Thymus (tissue), 14 donors: ENCODE results near the gene SPIN3. TPM values are rescaled to one million over a fixed set of nuclear protein-coding genes. Genes with fewer than 3 reads are reported as not detected.
A peak's percentile ranks its signal among the peaks of the same experiment; 100 is the strongest.
"Not testable (repeated sequence)": the region's sequence is repeated elsewhere in the genome, so short reads cannot be mapped to it uniquely, and the experiment has no call there.

Source experiments
- DNase-seq, 9 donors: peaks; one replicate each; pipeline ENCODE4 v3.0.0-alpha.2; 2013; ENCODE audit warnings: low spot score in 9 of 9, low read depth in 6 of 9, missing footprints in 1 of 9
- H3K27ac ChIP-seq, 2 donors: one replicate each; pipeline ENCODE4 v1.5.1; 2013; ENCODE audit warnings: control low read depth in 1 of 2, low read depth in 1 of 2, low read length in 1 of 2, mild to moderate bottlenecking in 1 of 2, moderate library complexity in 1 of 2
- H3K27me3 ChIP-seq, 2 donors: one replicate each; pipeline ENCODE4 v1.5.1; 2013; ENCODE audit warnings: low read length in 1 of 2; ENCODE audit not compliant: control insufficient read depth in 2 of 2, insufficient read depth in 1 of 2
- H3K36me3 ChIP-seq, 2 donors: one replicate each; pipeline ENCODE4 v1.5.1; 2013; ENCODE audit warnings: low read length in 1 of 2, mild to moderate bottlenecking in 1 of 2, moderate library complexity in 1 of 2; ENCODE audit not compliant: control insufficient read depth in 2 of 2, insufficient read depth in 2 of 2
- H3K4me1 ChIP-seq, 2 donors: one replicate each; pipeline ENCODE4 v1.5.1; 2013; ENCODE audit warnings: low read length in 2 of 2; ENCODE audit not compliant: control insufficient read depth in 2 of 2, insufficient read depth in 2 of 2
- H3K4me3 ChIP-seq, 2 donors: one replicate each; pipeline ENCODE4 v1.5.1; 2013; ENCODE audit warnings: low read length in 2 of 2, control low read depth in 1 of 2, mild to moderate bottlenecking in 1 of 2
- H3K9me3 ChIP-seq, 2 donors: one replicate each; pipeline ENCODE4 v1.5.1; 2013; ENCODE audit warnings: low read length in 1 of 2, mild to moderate bottlenecking in 1 of 2; ENCODE audit not compliant: control insufficient read depth in 2 of 2, insufficient read depth in 1 of 2
- WGBS: extraction: QIAGEN DNeasy Blood & Tissue Kit; methylation state at CpG from one replicate; pipeline ENCODE4 v1.1.7; 2013; 5-methylcytosine and 5-hydroxymethylcytosine counted together
- long read RNA-seq, 10 donors: transcript quantifications; one replicate each; lab custom pipeline, GENCODE V29; 2026
- polyA plus RNA-seq: library from polyadenylated mRNA; stranded (reverse); fragments of 200-250 nt; gene quantifications from one replicate; pipeline ENCODE4 v1.2.3, GENCODE V29; 2013
- total RNA-seq: library from RNA; stranded (reverse); fragments of 120-200 nt; gene quantifications from one replicate; pipeline ENCODE4 v1.2.4, GENCODE V29; 2013
- donor health status: healthy.

SPIN3 gene
- total RNA-seq: 4.2 TPM
- polyA plus RNA-seq: 7.4 TPM
- long read RNA-seq, donor 1: 0 reads
- long read RNA-seq, donor 2, full-length matches to known transcripts: 4 of 4 reads
- long read RNA-seq, donor 2, partial matches to known transcripts: 0 of 4 reads
- long read RNA-seq, donor 2, other reads (novel, unspliced or antisense): 0 of 4 reads
- long read RNA-seq, donor 3, full-length matches to known transcripts: 4 of 31 reads
- long read RNA-seq, donor 3, partial matches to known transcripts: 27 of 31 reads
- long read RNA-seq, donor 3, other reads (novel, unspliced or antisense): 0 of 31 reads
- long read RNA-seq, donor 4, partial matches to known transcripts: 0 of 1 reads
- long read RNA-seq, donor 4, other reads (novel, unspliced or antisense): 0 of 1 reads
- long read RNA-seq, donor 5, full-length matches to known transcripts: 6 of 6 reads
- long read RNA-seq, donor 5, partial matches to known transcripts: 0 of 6 reads
- long read RNA-seq, donor 5, other reads (novel, unspliced or antisense): 0 of 6 reads
- long read RNA-seq, donor 6, full-length matches to known transcripts: 5 of 5 reads
- long read RNA-seq, donor 6, partial matches to known transcripts: 0 of 5 reads
- long read RNA-seq, donor 6, other reads (novel, unspliced or antisense): 0 of 5 reads
- long read RNA-seq, donor 7, full-length matches to known transcripts: 2 of 2 reads
- long read RNA-seq, donor 7, partial matches to known transcripts: 0 of 2 reads
- long read RNA-seq, donor 7, other reads (novel, unspliced or antisense): 0 of 2 reads
- long read RNA-seq, donor 8, full-length matches to known transcripts: 1 of 1 reads
- long read RNA-seq, donor 8, partial matches to known transcripts: 0 of 1 reads
- long read RNA-seq, donor 8, other reads (novel, unspliced or antisense): 0 of 1 reads
- long read RNA-seq, donor 9, full-length matches to known transcripts: 2 of 2 reads
- long read RNA-seq, donor 9, partial matches to known transcripts: 0 of 2 reads
- long read RNA-seq, donor 9, other reads (novel, unspliced or antisense): 0 of 2 reads
- long read RNA-seq, donor 10, full-length matches to known transcripts: 2 of 2 reads
- long read RNA-seq, donor 10, partial matches to known transcripts: 0 of 2 reads
- long read RNA-seq, donor 10, other reads (novel, unspliced or antisense): 0 of 2 reads

DNA sequence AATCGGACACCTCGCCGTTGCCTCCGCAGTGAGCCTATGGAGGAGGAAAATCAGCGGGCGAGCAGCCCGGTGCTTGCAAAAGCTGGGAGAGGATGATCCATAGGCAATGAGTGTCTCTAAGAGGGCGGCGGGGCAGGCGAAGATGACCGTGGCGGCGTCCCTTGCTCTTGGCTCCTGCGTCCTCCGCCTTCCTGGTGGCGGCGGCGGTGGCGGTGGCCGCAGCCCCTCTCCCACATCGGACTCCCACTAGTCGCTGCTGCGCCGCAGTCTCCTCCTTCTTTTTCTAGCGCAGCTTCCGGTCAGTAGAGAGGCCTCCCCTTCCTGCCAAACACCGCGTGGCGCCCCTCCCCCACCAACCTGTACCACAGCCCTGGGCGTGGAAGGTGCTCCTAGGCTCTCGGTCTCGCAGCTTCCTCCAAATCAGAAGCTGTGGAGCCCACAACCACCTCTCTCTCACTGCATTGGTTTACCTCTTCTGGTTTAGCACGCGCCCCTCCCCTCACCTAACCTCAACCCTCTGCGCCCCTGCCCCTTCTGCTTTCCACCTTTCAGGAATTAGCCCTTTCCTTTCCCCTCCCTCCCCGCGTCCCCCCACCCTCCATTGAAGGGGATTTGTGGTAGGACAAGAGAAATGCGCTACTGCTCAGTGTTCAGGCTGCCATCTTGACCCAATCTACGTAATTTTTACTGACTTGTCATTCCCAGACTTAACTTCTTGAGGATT is at the start of gene SPIN3:
Gene SPIN3, minus strand, starts transcription at position 271 of the 724 bp plus-strand sequence. CDS start 594 bp downstream, outside the sequence.
- DNase-seq: peak in 5 of 9 donors; percentile 5 to 45 (median 24)
- Histone ChIP-seq H3K27ac (peak within 1 kb of the TSS in 1 of 2 donors; percentile 52), H3K4me1 (no peaks in the 10 kb centered on the region), H3K9me3 (no peaks in the 10 kb centered on the region), H3K36me3 (no peaks in the 10 kb centered on the region), H3K4me3 (peak within 1 kb of the TSS; percentile 21 to 48), H3K27me3 (peaks cover 0 to 12% of the 10 kb centered on the region in 2 donors)
- 3% methylated on average over 39 of the region's 39 CpGs for WGBS

DNA sequence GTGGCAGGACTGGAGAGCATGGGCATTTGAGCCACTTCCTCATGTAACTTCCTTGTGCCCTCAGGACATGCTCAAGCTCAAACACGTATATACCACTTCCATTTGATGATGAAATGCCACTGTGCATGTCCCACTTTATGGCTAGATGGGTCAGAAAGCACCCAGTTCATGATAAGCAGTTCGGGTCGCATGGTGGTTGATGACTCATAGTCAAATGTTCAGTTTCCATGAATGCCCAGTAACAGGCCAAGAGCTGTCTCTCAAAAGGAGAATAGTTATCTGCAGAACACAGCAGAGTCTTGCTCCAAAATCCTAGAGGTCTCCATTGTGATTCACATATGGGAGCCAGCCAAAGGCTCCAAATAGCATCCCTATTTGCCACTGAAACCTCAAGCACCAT is 48.9 kb upstream of the SPIN3 start:
- no peaks in the 10 kb centered on the region for H3K4me1 ChIP-seq
- WGBS: 87% methylated on average over 3 of the region's 3 CpGs

DNA sequence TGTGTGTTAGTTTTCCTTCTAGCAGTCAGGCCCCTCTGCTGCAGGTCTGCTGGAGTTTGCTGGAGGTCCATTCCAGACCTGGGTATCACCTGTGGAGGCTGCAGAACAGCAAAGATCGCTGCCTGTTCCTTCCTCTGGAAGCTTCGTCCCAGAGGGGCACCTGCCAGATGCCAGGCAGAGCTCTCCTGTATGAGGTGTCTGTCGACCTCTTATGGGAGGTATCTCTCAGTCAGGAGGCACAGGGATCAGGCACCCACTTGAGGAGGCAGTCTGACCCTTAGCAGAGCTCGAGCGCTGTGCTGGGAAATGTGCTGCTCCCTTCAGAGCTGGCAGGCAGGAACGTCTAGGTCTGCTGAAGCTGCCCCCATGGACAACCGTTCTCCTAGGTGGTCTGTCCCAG is 41.9 kb upstream of the SPIN3 start:
- 94% methylated on average over 7 of the region's 7 CpGs for WGBS
- not testable (repeated sequence) for H3K4me3 ChIP-seq, H3K4me1 ChIP-seq, DNase-seq, H3K27ac ChIP-seq, H3K27me3 ChIP-seq, H3K9me3 ChIP-seq, H3K36me3 ChIP-seq

More for the DNA sequence above, 48.9 kb upstream of the SPIN3 start:
- Histone ChIP-seq H3K27ac (no peak overlapping the region), H3K27me3 (no peaks in the 10 kb centered on the region), H3K4me3 (no peak overlapping the region), H3K36me3 (no peaks in the 10 kb centered on the region), H3K9me3 (no peaks in the 10 kb centered on the region)
- no peak for DNase-seq

DNA sequence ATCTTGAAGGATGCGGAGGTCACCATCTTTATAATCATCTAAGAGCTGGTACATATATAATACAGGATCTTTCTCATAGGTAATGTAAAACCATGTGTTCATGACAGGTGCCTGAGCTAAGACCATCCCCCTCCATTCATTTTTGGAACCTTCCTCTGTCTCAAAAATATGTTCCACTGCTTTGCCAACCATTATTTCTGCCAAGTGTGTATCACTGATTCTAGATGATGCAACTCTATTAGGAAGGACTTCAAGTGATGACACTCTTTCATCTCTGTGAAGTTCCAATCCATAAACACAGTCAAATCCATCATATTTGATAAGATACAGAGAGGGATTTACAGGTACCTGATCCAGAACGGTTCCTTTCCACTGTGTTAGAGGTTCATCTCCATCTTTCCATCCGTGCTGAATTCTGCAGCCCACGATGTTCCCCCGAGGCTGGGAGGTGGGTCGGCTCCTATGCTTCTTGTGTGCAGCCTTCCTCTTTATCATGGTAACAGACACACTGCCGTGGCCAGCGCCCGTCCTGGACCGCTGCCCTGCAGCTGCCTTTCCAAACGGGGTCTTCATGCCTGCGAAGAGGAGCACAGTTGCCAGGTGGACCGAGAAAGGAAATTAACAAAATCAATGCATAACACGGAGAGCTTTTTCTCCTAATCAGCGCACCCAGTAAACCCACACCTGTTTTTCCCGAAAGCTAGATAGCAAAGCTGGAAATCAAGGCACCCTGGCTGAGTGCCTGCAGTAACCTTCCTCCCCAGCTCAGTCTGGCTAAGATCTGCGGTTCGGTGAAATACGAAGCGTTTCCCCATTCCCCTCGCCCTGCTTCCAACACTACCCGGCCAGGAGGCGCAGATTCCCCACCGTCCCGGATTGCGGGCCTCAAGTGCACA is 718 bp downstream of the SPIN3 start:
- Histone ChIP-seq H3K4me3 (peak overlapping the region; percentile 21 to 48), H3K4me1 (no peaks in the 10 kb centered on the region), H3K36me3 (no peaks in the 10 kb centered on the region), H3K27ac (no peak overlapping the region), H3K27me3 (peaks cover 0 to 12% of the 10 kb centered on the region in 2 donors), H3K9me3 (no peaks in the 10 kb centered on the region)
- no peak for DNase-seq
- 46% methylated on average over 26 of the region's 26 CpGs for WGBS

DNA sequence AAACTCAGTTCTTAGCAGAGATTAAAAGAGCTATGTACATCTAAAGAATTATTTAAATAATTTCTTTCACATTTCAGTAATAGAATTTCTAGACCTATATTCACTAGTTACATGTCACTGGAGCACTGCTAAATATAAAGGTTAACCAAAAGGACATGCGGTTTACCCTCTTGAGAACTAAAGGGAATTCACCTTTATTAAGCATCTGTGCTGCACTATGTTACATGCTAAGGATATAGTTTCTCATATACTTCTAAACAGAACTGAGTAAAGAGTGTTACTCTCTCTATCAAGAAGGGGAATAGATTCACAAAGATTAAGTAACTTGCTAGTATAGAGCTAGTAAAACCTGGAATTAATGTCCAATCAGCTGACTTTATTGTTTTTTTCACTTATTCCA is 7.6 kb downstream of the SPIN3 start:
- 94% methylated on average over 1 of the region's 1 CpG for WGBS

DNA sequence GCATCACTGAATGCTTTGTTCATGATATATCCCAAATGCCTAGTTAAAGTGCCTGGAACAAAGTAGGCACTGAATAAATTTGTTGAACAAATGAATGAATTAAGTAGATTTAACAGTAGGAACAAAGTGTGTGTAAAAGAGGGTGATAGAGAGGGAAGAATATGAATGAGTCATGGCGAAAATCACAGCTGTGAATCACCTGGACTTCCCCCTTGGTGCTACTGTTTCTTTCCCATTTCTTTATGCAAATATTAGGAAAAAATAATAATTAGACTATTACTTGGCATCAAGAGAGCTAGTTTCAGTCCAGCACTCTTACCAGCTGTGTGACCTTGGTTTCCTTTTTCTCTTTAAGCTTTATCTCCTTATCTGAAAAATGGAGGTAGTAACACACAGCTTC is 9.2 kb downstream of the SPIN3 start:
- 96% methylated on average over 1 of the region's 1 CpG for WGBS
- no peak for DNase-seq
- no peaks in the 10 kb centered on the region for H3K4me1 ChIP-seq
- H3K9me3 ChIP-seq: no peaks in the 10 kb centered on the region
- H3K27me3 ChIP-seq: no peaks in the 10 kb centered on the region
- H3K27ac ChIP-seq: no peak overlapping the region
- H3K36me3 ChIP-seq: no peaks in the 10 kb centered on the region
- H3K4me3 ChIP-seq: no peak overlapping the region

More for the DNA sequence above, 7.6 kb downstream of the SPIN3 start:
- no peak overlapping the region for H3K27ac ChIP-seq
- H3K4me3 ChIP-seq: no peak overlapping the region
- no peaks in the 10 kb centered on the region for H3K4me1 ChIP-seq
- H3K9me3 ChIP-seq: no peaks in the 10 kb centered on the region
- no peaks in the 10 kb centered on the region for H3K27me3 ChIP-seq
- no peaks in the 10 kb centered on the region for H3K36me3 ChIP-seq
- DNase-seq: no peak

DNA sequence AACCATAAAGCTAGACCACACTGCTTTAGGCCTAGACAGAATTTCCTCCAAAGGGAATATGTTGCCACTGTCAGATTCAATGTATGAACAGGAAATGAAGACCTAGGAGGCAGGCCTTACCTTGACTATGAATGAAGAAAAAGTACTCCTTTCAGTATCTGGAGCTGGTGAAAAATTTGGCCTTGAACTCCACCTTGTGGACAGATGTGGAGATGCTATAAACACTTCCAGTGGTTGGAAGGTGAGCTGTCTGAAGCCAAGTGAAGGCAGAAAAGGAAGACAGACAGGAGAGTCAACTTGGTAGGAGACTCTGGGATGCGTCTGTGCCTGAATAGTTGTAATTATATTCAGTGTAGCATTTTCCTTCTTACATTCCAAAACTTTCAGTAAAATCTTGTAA is 17.2 kb downstream of the SPIN3 start:
- Histone ChIP-seq H3K36me3 (no peaks in the 10 kb centered on the region), H3K27me3 (no peaks in the 10 kb centered on the region), H3K27ac (no peak overlapping the region), H3K9me3 (no peaks in the 10 kb centered on the region), H3K4me1 (no peaks in the 10 kb centered on the region), H3K4me3 (no peak overlapping the region)
- 54% methylated on average over 1 of the region's 1 CpG for WGBS
- peak; percentile 32 to 87 (median 52) for DNase-seq

DNA sequence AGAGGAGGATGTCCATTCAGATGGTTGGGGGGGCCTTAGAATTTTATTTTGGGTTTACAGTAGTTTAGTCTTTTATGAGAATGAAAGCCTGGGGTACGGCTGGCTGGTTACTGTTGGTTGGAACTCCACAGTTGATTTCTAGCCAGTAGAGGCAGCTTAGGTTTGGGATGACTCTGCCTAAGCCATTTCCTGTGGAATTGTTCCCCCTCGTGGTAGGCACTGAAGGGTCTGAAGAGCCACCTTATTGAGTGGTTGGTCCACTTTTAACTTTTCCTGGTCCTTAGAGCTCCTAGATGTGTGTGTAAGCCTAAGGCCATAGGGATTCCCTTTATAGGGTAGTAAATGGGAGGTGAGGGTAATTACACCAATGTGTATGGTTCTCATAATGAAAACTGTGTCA is 19.7 kb downstream of the SPIN3 start:
- 88% methylated on average over 2 of the region's 2 CpGs for WGBS
- Histone ChIP-seq H3K9me3 (no peaks in the 10 kb centered on the region), H3K4me1 (no peaks in the 10 kb centered on the region), H3K36me3 (no peaks in the 10 kb centered on the region), H3K27me3 (no peaks in the 10 kb centered on the region), H3K27ac (no peak overlapping the region), H3K4me3 (no peak overlapping the region)
- DNase-seq: no peak
